GM12873 (cell line): ENCODE measurements around the gene HPS5.

ENCODE experiments used
- TF ChIP-seq, protein P1 (sequence below): IDR thresholded peaks from 2 replicates; pipeline ENCODE4 v1.5.1; 2012; ENCODE audit warnings: low read depth, mild to moderate bottlenecking, moderate library complexity, low read length, control low read depth; ENCODE audit not compliant: insufficient read depth; ENCODE audit errors: missing control alignments

HPS5 gene

DNA sequence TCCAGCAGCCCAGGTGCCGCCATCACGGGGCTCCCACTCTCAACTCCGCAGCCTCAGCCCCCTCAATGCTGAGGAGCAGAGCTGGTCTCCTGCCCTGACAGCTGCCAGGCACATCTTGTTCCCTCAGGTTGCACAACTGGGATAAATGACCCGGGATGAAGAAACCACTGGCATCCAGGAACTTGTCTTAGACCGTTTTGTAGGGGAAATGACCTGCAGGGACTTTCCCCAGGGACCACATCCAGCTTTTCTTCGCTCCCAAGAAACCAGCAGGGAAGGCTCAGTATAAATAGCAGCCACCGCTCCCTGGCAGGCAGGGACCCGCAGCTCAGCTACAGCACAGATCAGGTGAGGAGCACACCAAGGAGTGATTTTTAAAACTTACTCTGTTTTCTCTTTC is 56.0 kb downstream of the HPS5 start, which contains the start of gene SAA1:
Gene SAA1 (plus strand): TSS at position 316 of the 400 bp plus-strand sequence. CDS start 624 bp downstream, outside the sequence.
- TF ChIP-seq, protein P1, sequence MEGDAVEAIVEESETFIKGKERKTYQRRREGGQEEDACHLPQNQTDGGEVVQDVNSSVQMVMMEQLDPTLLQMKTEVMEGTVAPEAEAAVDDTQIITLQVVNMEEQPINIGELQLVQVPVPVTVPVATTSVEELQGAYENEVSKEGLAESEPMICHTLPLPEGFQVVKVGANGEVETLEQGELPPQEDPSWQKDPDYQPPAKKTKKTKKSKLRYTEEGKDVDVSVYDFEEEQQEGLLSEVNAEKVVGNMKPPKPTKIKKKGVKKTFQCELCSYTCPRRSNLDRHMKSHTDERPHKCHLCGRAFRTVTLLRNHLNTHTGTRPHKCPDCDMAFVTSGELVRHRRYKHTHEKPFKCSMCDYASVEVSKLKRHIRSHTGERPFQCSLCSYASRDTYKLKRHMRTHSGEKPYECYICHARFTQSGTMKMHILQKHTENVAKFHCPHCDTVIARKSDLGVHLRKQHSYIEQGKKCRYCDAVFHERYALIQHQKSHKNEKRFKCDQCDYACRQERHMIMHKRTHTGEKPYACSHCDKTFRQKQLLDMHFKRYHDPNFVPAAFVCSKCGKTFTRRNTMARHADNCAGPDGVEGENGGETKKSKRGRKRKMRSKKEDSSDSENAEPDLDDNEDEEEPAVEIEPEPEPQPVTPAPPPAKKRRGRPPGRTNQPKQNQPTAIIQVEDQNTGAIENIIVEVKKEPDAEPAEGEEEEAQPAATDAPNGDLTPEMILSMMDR = no peak

DNA sequence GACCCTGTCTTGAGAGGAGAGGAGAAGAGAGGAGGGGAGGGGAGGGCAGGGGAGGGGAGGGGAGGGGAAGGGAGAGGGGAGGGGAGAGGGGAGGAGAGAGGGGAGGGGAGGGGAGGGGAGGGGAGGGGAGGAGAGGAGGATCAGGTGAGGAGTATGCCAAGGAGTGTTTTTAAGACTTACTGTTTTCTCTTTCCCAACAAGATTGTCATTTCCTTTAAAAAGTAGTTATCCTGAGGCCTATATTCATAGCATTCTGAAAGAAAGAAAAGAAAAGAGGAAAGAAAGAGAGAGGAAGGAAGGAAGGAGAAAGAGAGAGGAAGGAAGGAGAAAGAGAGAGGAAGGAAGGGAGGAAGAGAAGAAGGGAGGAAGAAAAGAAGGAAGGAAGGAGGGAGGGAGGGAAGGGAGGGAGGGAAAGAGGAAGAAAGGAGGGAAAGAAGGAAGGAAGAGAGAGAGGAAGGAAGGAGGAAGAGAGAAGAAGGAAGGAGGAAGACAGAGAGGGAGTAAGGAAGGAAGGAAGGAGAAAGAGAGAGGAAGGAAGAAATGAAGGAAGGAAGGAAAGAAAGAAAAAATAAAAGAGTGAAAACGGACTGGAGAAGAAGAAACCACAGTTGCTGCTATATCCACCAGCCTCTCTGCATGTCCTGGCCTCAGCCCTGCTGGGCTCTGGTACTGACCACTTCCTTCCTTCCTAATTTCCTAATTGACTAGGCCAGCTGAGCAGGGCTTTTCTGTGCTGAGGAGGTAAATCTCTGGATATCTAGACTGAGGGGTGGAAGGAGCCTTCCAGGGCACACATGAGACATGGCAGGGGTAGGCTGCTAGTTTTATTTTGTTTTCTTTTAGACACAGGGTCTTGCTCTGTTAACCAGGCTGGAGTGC is 57.0 kb downstream of the HPS5 start:
- TF ChIP-seq, protein P1 = no peak

DNA sequence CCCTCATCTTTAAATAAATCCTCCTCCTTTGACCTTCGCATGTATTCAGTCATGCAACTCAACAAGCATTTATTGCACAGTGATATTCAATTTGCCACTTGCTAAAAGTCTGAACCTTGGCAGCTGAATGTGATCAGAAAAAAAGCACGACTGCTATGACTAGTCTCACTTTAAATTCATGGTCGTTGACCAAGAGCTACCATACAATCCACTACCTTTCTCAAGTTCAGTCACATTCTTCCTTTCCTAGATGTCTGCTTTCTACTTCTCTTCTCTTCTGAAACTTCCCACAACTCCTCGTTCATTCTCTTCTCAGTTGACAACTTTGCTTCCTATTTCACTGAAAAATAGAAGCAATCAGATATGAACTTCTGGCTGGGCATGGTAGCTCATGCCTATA is 57.9 kb downstream of the HPS5 start:
- TF ChIP-seq, protein P1 = no peak

DNA sequence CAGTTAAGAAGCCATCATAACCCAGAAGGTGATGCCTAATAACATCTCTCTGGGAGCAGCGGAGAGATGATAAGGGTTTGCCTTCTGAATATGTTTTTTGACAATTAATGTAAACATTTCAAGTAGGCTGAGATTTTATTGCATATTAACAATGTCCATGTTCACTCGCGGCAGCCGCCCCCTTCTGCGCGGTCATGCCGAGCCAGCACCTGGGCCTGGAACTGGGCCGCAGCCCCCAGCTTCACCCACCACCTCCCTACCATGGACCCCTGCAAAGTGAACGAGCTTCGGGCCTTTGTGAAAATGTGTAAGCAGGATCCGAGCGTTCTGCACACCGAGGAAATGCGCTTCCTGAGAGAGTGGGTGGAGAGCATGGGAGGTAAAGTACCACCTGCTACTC is 60.2 kb downstream of the HPS5 start:
- TF ChIP-seq, protein P1 = no peak

DNA sequence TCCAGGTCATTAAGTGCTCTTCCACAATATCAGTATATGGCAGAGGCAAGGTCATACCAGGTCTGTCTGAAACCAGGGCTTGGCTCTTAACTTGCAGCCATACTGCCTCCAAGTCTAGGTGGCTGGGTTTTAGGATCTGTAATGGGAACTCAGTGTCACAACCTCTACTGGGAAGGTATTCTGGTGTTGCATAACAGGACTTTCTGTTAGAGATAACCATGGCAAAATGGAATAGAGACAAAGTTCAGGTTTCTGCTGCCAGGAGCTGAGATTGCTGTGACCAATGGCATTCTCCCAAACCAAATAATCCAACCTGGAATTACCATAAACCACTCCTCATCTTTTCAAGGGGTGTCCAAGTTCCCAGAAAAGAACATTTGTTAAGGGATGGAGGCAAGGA is 62.7 kb downstream of the HPS5 start:
- TF ChIP-seq, protein P1 = no peak

DNA sequence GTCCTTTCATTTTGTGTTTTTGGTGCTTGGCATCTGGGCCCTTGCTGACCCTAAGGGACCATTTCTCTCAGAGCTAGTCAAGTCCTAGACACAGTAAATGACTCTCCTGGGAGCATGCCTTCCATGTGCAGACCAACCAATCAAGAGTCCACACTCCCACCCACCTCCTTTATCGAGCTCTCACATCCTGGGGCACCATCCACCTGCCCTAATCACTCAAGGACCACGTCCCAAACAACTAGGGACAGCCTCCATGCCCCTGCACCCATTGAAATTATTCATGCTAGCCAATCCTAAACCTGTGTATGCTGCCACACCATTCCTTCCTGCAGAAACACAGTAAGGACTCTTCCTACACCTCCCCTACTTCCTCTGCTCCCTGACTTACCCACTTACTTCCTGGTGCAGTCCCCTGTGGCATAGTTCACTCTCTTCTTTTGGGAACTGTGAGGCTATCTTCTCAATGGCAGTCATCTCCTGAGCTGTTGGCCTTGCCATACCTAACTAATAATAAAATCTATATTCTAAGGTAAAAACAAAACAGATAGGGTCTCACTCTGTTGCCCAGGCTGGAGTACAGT is 67.1 kb downstream of the HPS5 start:
- TF ChIP-seq, protein P1 = no peak

DNA sequence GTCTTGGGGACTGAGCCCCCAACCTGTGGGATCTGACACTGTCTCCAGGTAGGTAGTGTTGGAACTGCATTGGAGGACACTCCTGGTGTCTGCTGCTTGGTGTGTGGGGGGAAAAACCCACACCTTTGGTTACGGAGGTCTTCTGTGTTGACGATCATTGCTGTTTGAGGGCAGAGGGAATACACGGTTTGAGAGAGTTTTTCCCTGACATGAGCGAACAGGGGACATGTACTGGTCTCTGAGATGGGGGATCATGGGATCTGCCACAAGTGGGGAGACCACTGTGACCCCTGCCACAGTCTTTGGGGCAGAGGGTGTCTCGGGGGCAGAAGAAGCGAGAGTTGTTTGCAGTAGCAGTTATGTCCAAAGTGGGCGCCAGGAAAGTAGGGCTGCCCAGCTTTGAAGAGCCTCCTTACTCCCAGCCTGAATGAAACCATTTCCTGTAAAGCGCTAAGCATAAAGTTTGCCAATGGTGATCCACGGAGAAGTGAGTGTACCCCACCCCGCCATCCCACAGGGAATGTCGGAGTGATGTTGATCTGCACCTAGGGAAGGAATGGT is 68.1 kb downstream of the HPS5 start:
- TF ChIP-seq, protein P1 = no peak
